ENCODE data around the gene BPIFA3.
"Not testable (repeated sequence)": the region's sequence is repeated elsewhere in the genome, so short reads cannot be mapped to it uniquely, and the experiment has no call there.

BPIFA3 gene

GRCh38 chr20:33178726-33179125 lies 38.4 kb upstream of the BPIFA3 start:
- TF ChIP-seq CTCF (IDR thresholded peaks at IDR 0.05; ENCODE audit: low read depth, low read length, missing control alignments): no peak
- no peak for DNase-seq (ENCODE audit: low read depth)

GRCh38 chr20:33180169-33180568 lies 37.0 kb upstream of the BPIFA3 start:
- no peak overlapping the region for H3K4me3 ChIP-seq (ENCODE audit: low read depth, low read length)
- DNase-seq (ENCODE audit: low read depth): no peak
- no peak for TF ChIP-seq CTCF (IDR thresholded peaks at IDR 0.05; ENCODE audit: low read depth, low read length, missing control alignments)

More at GRCh38 chr20:33178726-33179125, 38.4 kb upstream of the BPIFA3 start:
- H3K4me3 ChIP-seq (ENCODE audit: low read depth, low read length): no peak overlapping the region

GRCh38 chr20:33181482-33182093 lies 35.6 kb upstream of the BPIFA3 start:
- DNase-seq (ENCODE audit: low read depth): no peak
- no peak overlapping the region for H3K4me3 ChIP-seq (ENCODE audit: low read depth, low read length)
- no peak for TF ChIP-seq CTCF (IDR thresholded peaks at IDR 0.05; ENCODE audit: low read depth, low read length, missing control alignments)

GRCh38 chr20:33183312-33183711 lies 33.8 kb upstream of the BPIFA3 start:
- DNase-seq (ENCODE audit: low read depth): no peak
- H3K4me3 ChIP-seq (ENCODE audit: low read depth, low read length): no peak overlapping the region
- no peak for TF ChIP-seq CTCF (IDR thresholded peaks at IDR 0.05; ENCODE audit: low read depth, low read length, missing control alignments)

- not testable (repeated sequence) for H3K4me3 ChIP-seq (ENCODE audit: low read depth, low read length); DNase-seq (ENCODE audit: low read depth)
Measured at GRCh38 chr20:33185031-33185590, 32.0 kb upstream of the BPIFA3 start.

GRCh38 chr20:33187491-33187890 lies 29.7 kb upstream of the BPIFA3 start:
- H3K4me3 ChIP-seq (ENCODE audit: low read depth, low read length): no peak overlapping the region
- DNase-seq (ENCODE audit: low read depth): no peak
- no peak for TF ChIP-seq CTCF (IDR thresholded peaks at IDR 0.05; ENCODE audit: low read depth, low read length, missing control alignments)

- no peak overlapping the region for H3K4me3 ChIP-seq (ENCODE audit: low read depth, low read length)
- TF ChIP-seq CTCF (IDR thresholded peaks at IDR 0.05; ENCODE audit: low read depth, low read length, missing control alignments): no peak
- DNase-seq (ENCODE audit: low read depth): no peak
Measured at GRCh38 chr20:33188421-33188820, 28.7 kb upstream of the BPIFA3 start.
